HepG2 (cell line): Measurements from ENCODE around the gene XRCC1. TPM values are rescaled to one million over a fixed set of nuclear protein-coding genes. Genes with fewer than 3 reads are reported as not detected.

Experiments
- AKAP8 ChIP-seq: sonication (generic); formaldehyde crosslinking; IDR thresholded peaks from 2 replicates; pipeline ENCODE4 v1.5.1; 2020; ENCODE audit warnings: mild to moderate bottlenecking, missing genetic modification reagents
- CBX5 ChIP-seq: sonication (generic); formaldehyde crosslinking; IDR thresholded peaks from 2 replicates; pipeline ENCODE4 v1.4.0; 2020; ENCODE audit warnings: missing genetic modification reagents, borderline replicate concordance
- GABPB1 ChIP-seq: IDR thresholded peaks from 2 replicates; pipeline ENCODE4 v1.6.1; 2016; ENCODE audit warnings: mild to moderate bottlenecking, missing genetic modification reagents, moderate library complexity, missing compliant biosample characterization
- HNRNPL ChIP-seq: fragments of 200-400 bp; formaldehyde crosslinking; IDR thresholded peaks from 2 replicates; pipeline ENCODE4 v1.6.1; 2017; ENCODE audit warnings: mild to moderate bottlenecking, low read depth, low read length
- HNRNPLL ChIP-seq: fragments of 200-400 bp; formaldehyde crosslinking; IDR thresholded peaks from 2 replicates; pipeline ENCODE4 v1.6.1; 2017; ENCODE audit warnings: mild to moderate bottlenecking, low read depth, low read length; ENCODE audit not compliant: poor library complexity, severe bottlenecking
- IRF9 ChIP-seq: sonication (generic); formaldehyde crosslinking; IDR thresholded peaks from 2 replicates; pipeline ENCODE4 v1.8.0; 2022; ENCODE audit warnings: missing genetic modification reagents, mild to moderate bottlenecking, borderline replicate concordance
- MAZ ChIP-seq, 2 experiments: sonication (generic) in 1 of 2; formaldehyde crosslinking in 1 of 2; IDR thresholded peaks; 2 replicates each; pipeline versions ENCODE4 v1.5.0 to v1.6.1; 2012 to 2020; ENCODE audit warnings: low read depth in 2 of 2, mild to moderate bottlenecking in 2 of 2, borderline replicate concordance in 1 of 2, improper control_type of control experiment in 1 of 2, low read length in 1 of 2, missing genetic modification reagents in 1 of 2, moderate library complexity in 1 of 2
- MTF1 ChIP-seq: sonication (generic); formaldehyde crosslinking; IDR thresholded peaks from 2 replicates; pipeline ENCODE4 v1.5.0; 2020; ENCODE audit warnings: missing genetic modification reagents
- NAIF1 ChIP-seq: sonication (generic); formaldehyde crosslinking; IDR thresholded peaks from 2 replicates; pipeline ENCODE4 v1.5.0; 2020; ENCODE audit warnings: mild to moderate bottlenecking, missing genetic modification reagents, borderline replicate concordance
- NONO ChIP-seq, 2 experiments: fragments of 450-650 bp in 1 of 2; sonication (generic) in 1 of 2; formaldehyde crosslinking in 1 of 2; IDR thresholded peaks in 1 of 2; conservative IDR thresholded peaks in 1 of 2; 2 replicates each; pipeline versions ENCODE4 v1.6.1 to v1.8.0; 2017 to 2022; ENCODE audit warnings: mild to moderate bottlenecking in 1 of 2, missing genetic modification reagents in 1 of 2, moderate library complexity in 1 of 2
- NR0B2 ChIP-seq: sonication (generic); formaldehyde crosslinking; IDR thresholded peaks from 2 replicates; pipeline ENCODE4 v1.4.0; 2020; ENCODE audit warnings: mild to moderate bottlenecking, missing genetic modification reagents
- YEATS4 ChIP-seq: sonication (generic); formaldehyde crosslinking; IDR thresholded peaks from 2 replicates; pipeline ENCODE4 v1.4.0; 2020; ENCODE audit warnings: missing genetic modification reagents, borderline replicate concordance
- ZNF430 ChIP-seq: sonication (generic); formaldehyde crosslinking; IDR thresholded peaks from 2 replicates; pipeline ENCODE4 v1.9.0; 2021; ENCODE audit warnings: mild to moderate bottlenecking, missing genetic modification reagents
- ZNF564 ChIP-seq: sonication (generic); formaldehyde crosslinking; IDR thresholded peaks from 2 replicates; pipeline ENCODE4 v1.8.1; 2023; ENCODE audit warnings: mild to moderate bottlenecking, missing genetic modification reagents
- ZNF574 ChIP-seq: sonication (generic); formaldehyde crosslinking; IDR thresholded peaks from 2 replicates; pipeline ENCODE4 v1.4.0; 2020; ENCODE audit warnings: missing genetic modification reagents
- ZNF577 ChIP-seq: sonication (generic); formaldehyde crosslinking; IDR thresholded peaks from 2 replicates; pipeline ENCODE4 v1.4.0; 2020; ENCODE audit warnings: mild to moderate bottlenecking, low read depth, missing genetic modification reagents, borderline replicate concordance
- ZNF619 ChIP-seq: sonication (generic); formaldehyde crosslinking; IDR thresholded peaks from 2 replicates; pipeline ENCODE4 v1.4.0; 2020; ENCODE audit warnings: mild to moderate bottlenecking, missing genetic modification reagents
- ZNF737 ChIP-seq: sonication (generic); formaldehyde crosslinking; IDR thresholded peaks from 2 replicates; pipeline ENCODE4 v1.5.0; 2020; ENCODE audit warnings: missing genetic modification reagents, mild to moderate bottlenecking, borderline replicate concordance
- ZSCAN22 ChIP-seq: sonication (generic); formaldehyde crosslinking; IDR thresholded peaks from 2 replicates; pipeline ENCODE4 v1.4.0; 2020; ENCODE audit warnings: mild to moderate bottlenecking, missing genetic modification reagents
- polyA plus RNA-seq, 8 experiments: library from polyadenylated mRNA; depleted of rRNA in 3 of 8; stranded (reverse) in 7 of 8; unstranded in 1 of 8; fragments of >200 nt; fragmentation: Illumina TruSeq in 4 of 8; extraction: Trizol in 4 of 8; gene quantifications; 2 replicates each; pipeline versions ENCODE4 v1.2.1 to v1.2.3, GENCODE V29; 2011 to 2016; ENCODE audit warnings: low read depth in 4 of 8, missing spikeins in 1 of 8, mixed read lengths in 1 of 8; ENCODE audit not compliant: insufficient read depth in 1 of 8
- total RNA-seq, 5 experiments: library from RNA; depleted of rRNA; stranded (reverse); fragments of >200 nt; fragmentation: Illumina TruSeq; extraction: Trizol; gene quantifications; 2 replicates each; pipeline ENCODE4 v1.2.3, GENCODE V29; 2016; ENCODE audit warnings: low read depth in 1 of 5
- TF ChIP-seq, protein P1 (sequence below): sonication (generic); formaldehyde crosslinking; IDR thresholded peaks from 2 replicates; pipeline ENCODE4 v1.9.0; 2022; ENCODE audit warnings: missing genetic modification reagents, mild to moderate bottlenecking, borderline replicate concordance

The XRCC1 gene
- total and polyA plus RNA-seq, 2 of the 13 experiments (the other 11 are each of a cell fraction or from before 2014, with no cell fraction given) = 24.7 to 26.3 TPM

DNA sequence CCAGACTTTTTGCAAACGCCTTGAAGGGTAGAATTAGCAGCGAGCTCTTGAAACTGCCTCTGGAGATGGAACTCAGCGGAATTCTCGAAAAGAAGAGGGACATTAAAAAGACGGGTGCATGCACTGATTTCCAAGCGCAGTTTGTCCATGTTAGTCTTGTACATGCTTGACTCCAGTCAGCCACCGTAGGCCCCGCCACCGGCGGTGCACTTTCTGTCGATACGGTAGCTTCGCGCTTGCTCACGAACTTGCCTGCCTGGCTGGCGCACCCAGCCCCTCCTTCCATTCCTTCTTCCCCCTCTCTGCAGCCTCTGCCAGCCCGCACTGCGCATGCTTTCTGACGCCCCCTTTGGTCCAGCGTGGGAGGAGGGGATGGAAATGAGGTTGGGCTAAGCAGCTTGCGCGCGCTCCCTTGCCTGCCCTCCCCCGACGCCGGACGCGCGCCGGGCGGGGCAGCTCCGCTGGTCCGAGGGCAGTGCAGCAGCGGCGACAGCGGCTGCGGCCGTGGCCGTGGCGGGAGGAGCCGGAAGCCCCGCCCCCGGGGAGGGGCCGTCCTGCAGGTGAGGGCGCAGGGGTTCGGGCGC, 42.3 kb downstream of the XRCC1 start, which contains the start of gene ZNF575 (continued):
- TF ChIP-seq NONO (IDR thresholded peaks at IDR 0.05) = no peak
- 0 out of 2 replicates have a peak, but pooled peaks have one; percentile 31 for TF ChIP-seq NONO (CRISPR knock-in tag; conservative IDR thresholded peaks at IDR 0.05)
- TF ChIP-seq AKAP8 (CRISPR knock-in tag) = 0 out of 2 replicates have a peak, but pooled peaks have one; percentile 57
- no peak for TF ChIP-seq CBX5 (CRISPR knock-in tag)
- TF ChIP-seq NAIF1 (CRISPR knock-in tag) = peak; percentile 65; the same call in 1 of the 2 replicates
- peak; percentile 99 for TF ChIP-seq HNRNPLL
- TF ChIP-seq HNRNPL = no peak
- TF ChIP-seq ZNF574 (CRISPR knock-in tag) = 0 out of 2 replicates have a peak, but pooled peaks have one; percentile 21
- TF ChIP-seq ZNF430 (CRISPR knock-in tag) = no peak
- no peak for TF ChIP-seq ZNF737 (CRISPR knock-in tag)
- TF ChIP-seq ZNF564 = no peak
- no peak for TF ChIP-seq ZNF619
- TF ChIP-seq NR0B2 = no peak
- TF ChIP-seq ZSCAN22 (CRISPR knock-in tag) = peak; percentile 46; the same call in 1 of the 2 replicates
- peak; percentile 48; the same call in 1 of the 2 replicates for TF ChIP-seq GABPB1 (CRISPR knock-in tag)
- TF ChIP-seq YEATS4 (CRISPR knock-in tag) = no peak
- TF ChIP-seq, protein P1, sequence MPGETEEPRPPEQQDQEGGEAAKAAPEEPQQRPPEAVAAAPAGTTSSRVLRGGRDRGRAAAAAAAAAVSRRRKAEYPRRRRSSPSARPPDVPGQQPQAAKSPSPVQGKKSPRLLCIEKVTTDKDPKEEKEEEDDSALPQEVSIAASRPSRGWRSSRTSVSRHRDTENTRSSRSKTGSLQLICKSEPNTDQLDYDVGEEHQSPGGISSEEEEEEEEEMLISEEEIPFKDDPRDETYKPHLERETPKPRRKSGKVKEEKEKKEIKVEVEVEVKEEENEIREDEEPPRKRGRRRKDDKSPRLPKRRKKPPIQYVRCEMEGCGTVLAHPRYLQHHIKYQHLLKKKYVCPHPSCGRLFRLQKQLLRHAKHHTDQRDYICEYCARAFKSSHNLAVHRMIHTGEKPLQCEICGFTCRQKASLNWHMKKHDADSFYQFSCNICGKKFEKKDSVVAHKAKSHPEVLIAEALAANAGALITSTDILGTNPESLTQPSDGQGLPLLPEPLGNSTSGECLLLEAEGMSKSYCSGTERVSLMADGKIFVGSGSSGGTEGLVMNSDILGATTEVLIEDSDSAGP (CRISPR knock-in tag) = peak; percentile 58; the same call in 1 of the 2 replicates
- TF ChIP-seq ZNF577 (CRISPR knock-in tag) = no peak
- no peak for TF ChIP-seq MTF1
- TF ChIP-seq MAZ (IDR thresholded peaks at IDR 0.05; ENCODE audit: borderline replicate concordance, low read depth, low read length) = no peak
- peak; percentile 53; the same call in 1 of the 2 replicates for TF ChIP-seq MAZ (CRISPR knock-in tag; IDR thresholded peaks at IDR 0.05; ENCODE audit: low read depth)
- no peak for TF ChIP-seq IRF9 (CRISPR knock-in tag)
